K562 (cell line): Measurements from ENCODE around the gene KCNJ12. TPM values are rescaled to one million over a fixed set of nuclear protein-coding genes. Genes with fewer than 3 reads are reported as not detected.
"Not testable (repeated sequence)": the region's sequence is repeated elsewhere in the genome, so short reads cannot be mapped to it uniquely, and the experiment has no call there.

Experiments used
- ATAC-seq: fragments of 200-7000 bp; cut with Tn5 transposase; 3 replicates; pipeline ENCODE4 v1.9.1; 2020; ENCODE audit warnings: moderate library complexity
- BruUV-seq: library from RNA; stranded (reverse); fragments of 400-500 nt; replicated peaks from 2 replicates; lab custom pipeline; 2021; lab: Mats Ljungman, UMichigan
- CTCF ChIA-PET: fragments of 300-600 bp; formaldehyde crosslinking; extraction: SDS; loops from one replicate; lab custom pipeline; 2021; ENCODE audit warnings: low intra/inter-chr PET ratio; lab: Yijun Ruan, JAX
- POLR2A ChIA-PET: fragments of 300-600, 350-650 bp; sonication (Branson Sonifier 250); formaldehyde crosslinking; extraction: SDS; loops from one replicate; lab custom pipeline; 2021; ENCODE audit warnings: antibody characterized with exemption, inconsistent platforms; lab: Yijun Ruan, JAX
- DNase-seq, 4 experiments: peaks; one replicate each; pipeline versions ENCODE4 v3.0.0 to v3.0.0-alpha.2; 2011 to 2018; ENCODE audit warnings: low spot score in 3 of 4, mixed read lengths in 3 of 4; ENCODE audit errors: extremely low read depth in 1 of 4
- FAIRE-seq: peaks from 2 replicates; lab custom pipeline; 2011; peaks lifted over from hg19 to GRCh38; lab: Jason Lieb, UNC
- H2AFZ ChIP-seq: 2 replicates; pipeline ENCODE4 v1.6.0; 2011; ENCODE audit warnings: low read depth, low read length, control low read depth, inconsistent platforms
- H3K27ac ChIP-seq: fragments of 200-600 bp; 3 replicates; pipeline ENCODE4 v1.8.0; 2011; ENCODE audit warnings: low read depth, mild to moderate bottlenecking, control low read depth, inconsistent platforms, low read length, moderate library complexity, mixed read lengths; ENCODE audit errors: extremely low read depth
- H3K27me3 ChIP-seq, 2 experiments: fragments of 300-600 bp in 1 of 2; 2 replicates in 1 of 2; 3 replicates in 1 of 2; pipeline versions ENCODE4 v1.6.0 to v1.8.0; 2011; ENCODE audit warnings: inconsistent platforms in 2 of 2, low read length in 2 of 2, mild to moderate bottlenecking in 1 of 2, mixed read lengths in 1 of 2, moderate library complexity in 1 of 2; ENCODE audit not compliant: control insufficient read depth in 2 of 2, insufficient read depth in 2 of 2
- H3K36me3 ChIP-seq: fragments of 300-600 bp; 3 replicates; pipeline ENCODE4 v1.8.0; 2011; ENCODE audit warnings: mild to moderate bottlenecking, low read length, inconsistent platforms; ENCODE audit not compliant: control insufficient read depth, insufficient read depth
- H3K4me1 ChIP-seq, 2 experiments: fragments of 200-600 bp in 1 of 2; replicated peaks in 1 of 2; 2 replicates in 1 of 2; 3 replicates in 1 of 2; pipeline versions ENCODE4 v1.5.1 to v1.8.0; 2011; ENCODE audit warnings: inconsistent platforms in 2 of 2, low read length in 2 of 2, mild to moderate bottlenecking in 1 of 2, mixed read lengths in 1 of 2, moderate library complexity in 1 of 2; ENCODE audit not compliant: control insufficient read depth in 2 of 2, insufficient read depth in 2 of 2
- H3K4me2 ChIP-seq: 2 replicates; pipeline ENCODE4 v1.6.1; 2011; ENCODE audit warnings: low read length, control low read depth, inconsistent platforms, mixed read lengths; ENCODE audit not compliant: insufficient read depth
- H3K4me3 ChIP-seq: fragments of 200-600 bp; sonication (generic), shearing (Covaris generic); 2 replicates; pipeline ENCODE4 v1.5.1; 2016; ENCODE audit warnings: control low read depth, inconsistent platforms
- H3K79me2 ChIP-seq: fragments of 200-600 bp; 3 replicates; pipeline ENCODE4 v1.8.0; 2011; ENCODE audit warnings: low read length, inconsistent platforms; ENCODE audit not compliant: control insufficient read depth, insufficient read depth
- H3K9ac ChIP-seq, 2 experiments: 2 replicates each; pipeline versions ENCODE4 v1.6.0 to v1.6.1; 2011; ENCODE audit warnings: low read depth in 2 of 2, low read length in 2 of 2, control low read depth in 1 of 2, inconsistent platforms in 1 of 2, mild to moderate bottlenecking in 1 of 2, mixed read lengths in 1 of 2; ENCODE audit not compliant: insufficient read depth in 1 of 2
- H3K9me1 ChIP-seq: one replicate; pipeline ENCODE4 v1.6.0; 2011; ENCODE audit warnings: inconsistent platforms, mild to moderate bottlenecking, low read length, moderate library complexity; ENCODE audit not compliant: control insufficient read depth, insufficient read depth
- H3K9me3 ChIP-seq: replicated peaks from 2 replicates; pipeline ENCODE4 v1.5.1; 2011; ENCODE audit warnings: low read depth, low read length, inconsistent platforms; ENCODE audit not compliant: control insufficient read depth, insufficient read depth
- H4K20me1 ChIP-seq: replicated peaks from 2 replicates; pipeline ENCODE4 v1.6.1; 2011; ENCODE audit warnings: low read length, inconsistent platforms, mixed read lengths; ENCODE audit not compliant: control insufficient read depth, insufficient read depth
- CREB3L1 ChIP-seq: fragments of 450-650 bp; IDR thresholded peaks from 2 replicates; pipeline ENCODE4 v1.6.1; 2014; ENCODE audit warnings: low read depth, mild to moderate bottlenecking, moderate library complexity, borderline replicate concordance
- HNRNPUL1 ChIP-seq: fragments of 200-400 bp; formaldehyde crosslinking; IDR thresholded peaks from 2 replicates; pipeline ENCODE4 v1.6.1; 2017; ENCODE audit warnings: low read length
- KAT2B ChIP-seq: IDR thresholded peaks from one replicate; pipeline ENCODE4 v1.6.1; 2012; ENCODE audit warnings: low read depth, mild to moderate bottlenecking, control low read depth, inconsistent platforms, low read length, moderate library complexity
- NONO ChIP-seq, 2 experiments: fragments of 200-400 bp in 1 of 2; fragments of 450-650 bp in 1 of 2; formaldehyde crosslinking in 1 of 2; IDR thresholded peaks; 2 replicates each; pipeline ENCODE4 v1.6.1; 2017; ENCODE audit warnings: low read depth in 2 of 2, mild to moderate bottlenecking in 2 of 2, moderate library complexity in 2 of 2, low read length in 1 of 2
- POLR2G ChIP-seq: fragments of 200-400 bp; formaldehyde crosslinking; IDR thresholded peaks from 2 replicates; pipeline ENCODE4 v1.6.1; 2017; ENCODE audit warnings: low read depth, mild to moderate bottlenecking, antibody characterized with exemption, low read length, moderate library complexity
- PRMT5 ChIP-seq: sonication (generic); formaldehyde crosslinking; IDR thresholded peaks from 2 replicates; pipeline ENCODE4 v1.5.0; 2020; ENCODE audit warnings: missing genetic modification reagents
- TCF3 ChIP-seq: sonication (generic); formaldehyde crosslinking; IDR thresholded peaks from 2 replicates; pipeline ENCODE4 v1.4.0; 2020; ENCODE audit warnings: mild to moderate bottlenecking, missing genetic modification reagents
- ZEB2 ChIP-seq: fragments of 450-650 bp; IDR thresholded peaks from 2 replicates; pipeline ENCODE4 v1.6.1; 2016
- ZFP30 ChIP-seq: fragments of 250-450 bp; sonication (Bioruptor Pico); IDR thresholded peaks from 2 replicates; pipeline ENCODE4 v1.8.0; 2022; ENCODE audit warnings: moderate library complexity, mild to moderate bottlenecking, inconsistent platforms, borderline replicate concordance
- WGBS: fragments of 100-300 bp; shearing (Covaris generic); methylation state at CpG from one replicate; pipeline ENCODE4 v1.1.6; 2016; ENCODE audit warnings: low coverage, mixed read lengths; ENCODE audit not compliant: insufficient coverage; ENCODE audit errors: missing lambda C conversion rate; 5-methylcytosine and 5-hydroxymethylcytosine counted together
- in situ Hi-C: fragments of 300-500 bp; cut with MboI; formaldehyde crosslinking; loops from 4 replicates; pipeline ENCODE4 v1.15.0; 2018; ENCODE audit warnings: inconsistent platforms, mixed read lengths
- intact Hi-C: fragments of 100-400 bp; cut with micrococcal nuclease; formaldehyde crosslinking; loops from 2 replicates; pipeline ENCODE4 v1.14.2; 2022
- polyA plus RNA-seq, 8 experiments: library from polyadenylated mRNA; depleted of rRNA in 4 of 8; stranded (reverse) in 5 of 8; unstranded in 3 of 8; fragments of >200 nt; fragmentation: Nextera tagmentation in 2 of 8; fragmentation: Illumina TruSeq in 1 of 8; extraction: Ambion mirVana in 2 of 8; extraction: Trizol in 1 of 8; gene quantifications; 2 replicates each; pipeline versions ENCODE4 v1.2.1 to v1.2.3, GENCODE V29; 2011 to 2014; ENCODE audit warnings: inconsistent platforms in 1 of 8, missing spikeins in 1 of 8
- total RNA-seq, 7 experiments: library from RNA; depleted of rRNA in 6 of 7; stranded (reverse); fragments of >200 nt in 6 of 7; fragmentation: Illumina TruSeq in 2 of 7; extraction: Trizol in 2 of 7; gene quantifications; 2 replicates each; pipeline versions ENCODE4 v1.2.1 to v1.2.3, GENCODE V29; 2011 to 2021; ENCODE audit warnings: low replicate concordance in 1 of 7
- TF ChIP-seq, protein P1 (sequence below): fragments of 250-450 bp; sonication (Bioruptor Pico); IDR thresholded peaks from 2 replicates; pipeline ENCODE4 v1.5.0; 2022; ENCODE audit warnings: mild to moderate bottlenecking
- TF ChIP-seq, protein P2 (sequence below): sonication (generic); formaldehyde crosslinking; IDR thresholded peaks from 2 replicates; pipeline ENCODE4 v1.5.0; 2020; ENCODE audit warnings: missing genetic modification reagents

KCNJ12 gene
- total and polyA plus RNA-seq, 9 of the 15 experiments (the other 6 are each of a cell fraction or from before 2014, with no cell fraction given): 0.02 TPM; not detected in 8

GRCh38 chr17:21328778-21329177 lies 47.4 kb upstream of the KCNJ12 start:
- H3K4me3 ChIP-seq, H3K9me3 ChIP-seq, H3K4me2 ChIP-seq, BruUV-seq, in situ Hi-C loops, FAIRE-seq, H3K27me3 ChIP-seq, H3K36me3 ChIP-seq, H4K20me1 ChIP-seq, ATAC-seq, H3K9me1 ChIP-seq, POLR2A ChIA-PET, intact Hi-C loops, H3K79me2 ChIP-seq, H3K9ac ChIP-seq, H2AFZ ChIP-seq, CTCF ChIA-PET, DNase-seq, H3K4me1 ChIP-seq, H3K27ac ChIP-seq: not testable (repeated sequence)
- 0% methylated on average over 2 of the region's 2 CpGs for WGBS

DNA sequence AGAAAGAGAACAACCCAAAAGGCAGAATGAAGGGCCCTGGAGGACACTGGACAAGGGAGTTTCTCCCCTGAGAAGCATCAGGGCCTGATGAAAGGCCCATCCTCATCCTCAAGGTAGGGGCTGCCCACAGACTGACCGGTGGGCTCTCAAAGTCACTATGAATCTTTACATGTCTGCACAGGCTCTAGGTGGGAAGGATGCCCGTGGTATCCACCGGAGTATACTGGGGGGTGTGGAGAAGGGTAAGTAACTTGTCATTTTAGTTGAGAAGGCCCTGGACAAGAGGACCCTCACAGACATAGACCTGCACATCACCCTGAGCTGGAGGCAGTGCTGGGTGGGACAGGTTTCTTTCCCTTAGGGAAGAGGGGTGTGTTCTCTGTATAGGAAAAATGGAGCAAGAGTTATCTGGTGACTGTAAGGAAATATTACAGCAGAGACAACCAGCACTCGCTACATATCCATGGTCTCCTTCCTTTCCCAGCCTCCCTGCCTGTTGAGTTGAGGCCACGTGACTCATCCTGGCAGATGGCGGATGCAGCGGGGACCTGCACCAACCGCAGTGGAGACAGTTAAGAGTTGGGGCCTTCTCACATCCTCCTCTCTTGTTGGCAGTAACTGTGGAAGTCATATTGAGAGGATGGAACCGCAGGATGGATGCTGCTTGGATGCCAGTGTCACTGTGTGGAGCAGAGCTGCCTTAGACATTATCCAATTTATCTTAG lies 45.6 kb upstream of the KCNJ12 start:
- Histone ChIP-seq H4K20me1 (no peaks in the 10 kb centered on the region), H3K27me3 (peaks cover 0 to 5% of the 10 kb centered on the region in 2 experiments; a peak in 2 of 5 replicates), H3K9me1 (no peaks in the 10 kb centered on the region), H3K9ac (no peak overlapping the region), H3K36me3 (no peaks in the 10 kb centered on the region), H3K4me3 (no peak overlapping the region), H3K27ac (no peak overlapping the region), H2AFZ (no peak overlapping the region), H3K4me1 (no peaks in the 10 kb centered on the region), H3K9me3 (no peaks in the 10 kb centered on the region), H3K4me2 (no peak overlapping the region), H3K79me2 (no peaks in the 10 kb centered on the region)
- no peak for DNase-seq
- FAIRE-seq: no peak
- ChIA-PET POLR2A (no interaction called here), CTCF (no interaction called here)
- in situ Hi-C loops: no loop called here
- BruUV-seq: no TSS peak
- intact Hi-C loops: no loop called here
- WGBS: 4% methylated on average over 7 of the region's 9 CpGs
- no peak for ATAC-seq
- TF ChIP-seq KAT2B (no peak), POLR2G (no peak), ZEB2 (no peak), ZFP30 (CRISPR knock-in tag) (no peak), HNRNPUL1 (no peak), CREB3L1 (no peak), PRMT5 (CRISPR knock-in tag) (no peak), TCF3 (CRISPR knock-in tag) (no peak), NONO (IDR thresholded peaks at IDR 0.05; ENCODE audit: low read depth in 2 of 2, low read length in 1 of 2) (no peak)
- TF ChIP-seq, protein P1, sequence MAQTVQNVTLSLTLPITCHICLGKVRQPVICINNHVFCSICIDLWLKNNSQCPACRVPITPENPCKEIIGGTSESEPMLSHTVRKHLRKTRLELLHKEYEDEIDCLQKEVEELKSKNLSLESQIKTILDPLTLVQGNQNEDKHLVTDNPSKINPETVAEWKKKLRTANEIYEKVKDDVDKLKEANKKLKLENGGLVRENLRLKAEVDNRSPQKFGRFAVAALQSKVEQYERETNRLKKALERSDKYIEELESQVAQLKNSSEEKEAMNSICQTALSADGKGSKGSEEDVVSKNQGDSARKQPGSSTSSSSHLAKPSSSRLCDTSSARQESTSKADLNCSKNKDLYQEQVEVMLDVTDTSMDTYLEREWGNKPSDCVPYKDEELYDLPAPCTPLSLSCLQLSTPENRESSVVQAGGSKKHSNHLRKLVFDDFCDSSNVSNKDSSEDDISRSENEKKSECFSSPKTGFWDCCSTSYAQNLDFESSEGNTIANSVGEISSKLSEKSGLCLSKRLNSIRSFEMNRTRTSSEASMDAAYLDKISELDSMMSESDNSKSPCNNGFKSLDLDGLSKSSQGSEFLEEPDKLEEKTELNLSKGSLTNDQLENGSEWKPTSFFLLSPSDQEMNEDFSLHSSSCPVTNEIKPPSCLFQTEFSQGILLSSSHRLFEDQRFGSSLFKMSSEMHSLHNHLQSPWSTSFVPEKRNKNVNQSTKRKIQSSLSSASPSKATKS (CRISPR knock-in tag): no peak
- TF ChIP-seq, protein P2, sequence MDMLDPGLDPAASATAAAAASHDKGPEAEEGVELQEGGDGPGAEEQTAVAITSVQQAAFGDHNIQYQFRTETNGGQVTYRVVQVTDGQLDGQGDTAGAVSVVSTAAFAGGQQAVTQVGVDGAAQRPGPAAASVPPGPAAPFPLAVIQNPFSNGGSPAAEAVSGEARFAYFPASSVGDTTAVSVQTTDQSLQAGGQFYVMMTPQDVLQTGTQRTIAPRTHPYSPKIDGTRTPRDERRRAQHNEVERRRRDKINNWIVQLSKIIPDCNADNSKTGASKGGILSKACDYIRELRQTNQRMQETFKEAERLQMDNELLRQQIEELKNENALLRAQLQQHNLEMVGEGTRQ (CRISPR knock-in tag): no peak
